Activated T-helper 2 cell treated with anti-CD3 and anti-CD28 coated beads, Interferon-gamma antibody, Interleukin-2, Interleukin-4, amounts not matched to agents 10 μg/mL and 5 μg/mL and 100 μg/mL, durations not matched to agents 14 hours and 24 hours and 36 hours (primary cell): ENCODE measurements around the gene CDC40. TPM values are rescaled to one million over a fixed set of nuclear protein-coding genes. Genes with fewer than 3 reads are reported as not detected.
A peak's percentile ranks its signal among the peaks of the same experiment; 100 is the strongest.

Experiments used
- DNase-seq: peaks from one replicate; pipeline ENCODE4 v3.0.0; 2021; ENCODE audit warnings: low spot score
- H3K27ac Mint-ChIP-seq: one replicate; pipeline ENCODE4 v1.8.0; 2021; ENCODE audit warnings: mixed read lengths
- H3K27me3 Mint-ChIP-seq: one replicate; pipeline ENCODE4 v1.8.0; 2021; ENCODE audit warnings: low read depth, mixed read lengths
- H3K36me3 Mint-ChIP-seq: one replicate; pipeline ENCODE4 v1.8.0; 2021; ENCODE audit warnings: low read depth, mixed read lengths
- H3K4me1 Mint-ChIP-seq: one replicate; pipeline ENCODE4 v1.8.0; 2021; ENCODE audit warnings: low read depth, mixed read lengths
- H3K4me3 Mint-ChIP-seq: one replicate; pipeline ENCODE4 v1.8.0; 2021; ENCODE audit warnings: low read depth, mild to moderate bottlenecking, moderate library complexity, mixed read lengths
- H3K9me3 Mint-ChIP-seq: one replicate; pipeline ENCODE4 v1.8.0; 2021; ENCODE audit warnings: mixed read lengths
- intact Hi-C: fragments of 100-400 bp; cut with micrococcal nuclease; formaldehyde crosslinking; loops from one replicate; pipeline ENCODE4 v1.15.1; 2023
- total RNA-seq: library from RNA; stranded (reverse); gene quantifications from 2 replicates; pipeline ENCODE4 v1.2.3, GENCODE V29; 2022

Gene CDC40
- total RNA-seq: 25.4 and 34.3 TPM in 2 replicates

GRCh38 chr6:110180228-110181008 lies at the start of gene CDC40:
CDC40 (plus strand) TSS chr6:110180427; CDS start chr6:110180445, 18 bp downstream.
- no peaks in the 10 kb centered on the region for H3K36me3 Mint-ChIP-seq
- peaks cover 12% of the 10 kb centered on the region for H3K27me3 Mint-ChIP-seq
- DNase-seq: peak; percentile 58
- H3K27ac Mint-ChIP-seq: no peak within 1 kb of the TSS
- H3K9me3 Mint-ChIP-seq: no peaks in the 10 kb centered on the region
- intact Hi-C loops: loop anchor here (1.0 to 10.0 kb wide), 5 partner anchors 54 to 796 kb away; partner anchors contain the start of genes AK9, CD164, CDK19 and FIG4
- no peak within 1 kb of the TSS for H3K4me3 Mint-ChIP-seq
- peaks cover 12% of the 10 kb centered on the region for H3K4me1 Mint-ChIP-seq

GRCh38 chr6:110137924-110138887 lies 42.0 kb upstream of the CDC40 start:
- Mint-ChIP-seq H3K27ac (no peak overlapping the region), H3K9me3 (no peaks in the 10 kb centered on the region), H3K36me3 (no peaks in the 10 kb centered on the region), H3K27me3 (no peaks in the 10 kb centered on the region), H3K4me1 (no peaks in the 10 kb centered on the region), H3K4me3 (no peak overlapping the region)
- intact Hi-C loops: no loop called here
- no peak for DNase-seq

- H3K27me3 Mint-ChIP-seq: no peaks in the 10 kb centered on the region
- H3K4me3 Mint-ChIP-seq: no peak overlapping the region
- no peaks in the 10 kb centered on the region for H3K36me3 Mint-ChIP-seq
- intact Hi-C loops: no loop called here
- H3K4me1 Mint-ChIP-seq: no peaks in the 10 kb centered on the region
- no peaks in the 10 kb centered on the region for H3K9me3 Mint-ChIP-seq
- no peak overlapping the region for H3K27ac Mint-ChIP-seq
- DNase-seq: no peak
Measured at GRCh38 chr6:110139052-110139451, 41.2 kb upstream of the CDC40 start.

- Mint-ChIP-seq H3K4me3 (no peak overlapping the region), H3K4me1 (no peaks in the 10 kb centered on the region), H3K9me3 (no peaks in the 10 kb centered on the region), H3K36me3 (no peaks in the 10 kb centered on the region), H3K27ac (no peak overlapping the region), H3K27me3 (no peaks in the 10 kb centered on the region)
- intact Hi-C loops: no loop called here
- no peak for DNase-seq
Measured at GRCh38 chr6:110140650-110141049, 39.6 kb upstream of the CDC40 start.

GRCh38 chr6:110147870-110148269 lies 32.4 kb upstream of the CDC40 start:
- H3K9me3 Mint-ChIP-seq: no peaks in the 10 kb centered on the region
- H3K4me1 Mint-ChIP-seq: no peaks in the 10 kb centered on the region
- H3K4me3 Mint-ChIP-seq: no peak overlapping the region
- DNase-seq: no peak
- intact Hi-C loops: no loop called here
- H3K27ac Mint-ChIP-seq: no peak overlapping the region
- H3K36me3 Mint-ChIP-seq: no peaks in the 10 kb centered on the region
- peaks cover 6% of the 10 kb centered on the region for H3K27me3 Mint-ChIP-seq

- Mint-ChIP-seq H3K27me3 (peaks cover 14% of the 10 kb centered on the region), H3K4me1 (no peaks in the 10 kb centered on the region), H3K4me3 (no peak overlapping the region), H3K9me3 (no peaks in the 10 kb centered on the region), H3K36me3 (no peaks in the 10 kb centered on the region), H3K27ac (no peak overlapping the region)
- DNase-seq: no peak
- intact Hi-C loops: no loop called here
Measured at GRCh38 chr6:110158479-110158878, 21.7 kb upstream of the CDC40 start.

GRCh38 chr6:110170081-110170480 lies 10.1 kb upstream of the CDC40 start:
- no peak overlapping the region for H3K4me3 Mint-ChIP-seq
- no peaks in the 10 kb centered on the region for H3K36me3 Mint-ChIP-seq
- intact Hi-C loops: no loop called here
- H3K27ac Mint-ChIP-seq: no peak overlapping the region
- DNase-seq: no peak
- peaks cover 24% of the 10 kb centered on the region for H3K27me3 Mint-ChIP-seq
- no peaks in the 10 kb centered on the region for H3K4me1 Mint-ChIP-seq
- H3K9me3 Mint-ChIP-seq: no peaks in the 10 kb centered on the region

- peaks cover 5% of the 10 kb centered on the region for H3K4me1 Mint-ChIP-seq
- intact Hi-C loops: no loop called here
- no peak overlapping the region for H3K27ac Mint-ChIP-seq
- no peaks in the 10 kb centered on the region for H3K9me3 Mint-ChIP-seq
- H3K36me3 Mint-ChIP-seq: no peaks in the 10 kb centered on the region
- peaks cover 32% of the 10 kb centered on the region for H3K27me3 Mint-ChIP-seq
- H3K4me3 Mint-ChIP-seq: no peak overlapping the region
- no peak for DNase-seq
Measured at GRCh38 chr6:110173506-110174132, 6.6 kb upstream of the CDC40 start.

- Mint-ChIP-seq H3K27ac (peak overlapping the region; percentile 3), H3K36me3 (no peaks in the 10 kb centered on the region), H3K4me3 (peak overlapping the region; percentile 78), H3K27me3 (peaks cover 24% of the 10 kb centered on the region), H3K4me1 (peaks cover 5% of the 10 kb centered on the region), H3K9me3 (no peaks in the 10 kb centered on the region)
- intact Hi-C loops: loop anchor here (1.0 kb wide), 1 partner anchor 211 kb away; no protein-coding TSS in a partner anchor
- DNase-seq: peak; percentile 39
Measured at GRCh38 chr6:110178626-110179405, 1.4 kb upstream of the CDC40 start.

GRCh38 chr6:110179406-110180227 lies 610 bp upstream of the CDC40 start, which contains the start of gene WASF1:
WASF1 (minus strand) TSS chr6:110179670; CDS start chr6:110127601, 52,069 bp downstream.
- Mint-ChIP-seq H3K27me3 (peaks cover 19% of the 10 kb centered on the region), H3K36me3 (no peaks in the 10 kb centered on the region), H3K4me1 (peaks cover 8% of the 10 kb centered on the region), H3K4me3 (peak within 1 kb of the TSS; percentile 78), H3K27ac (peak within 1 kb of the TSS; percentile 3), H3K9me3 (no peaks in the 10 kb centered on the region)
- peak; percentile 85 for DNase-seq
- intact Hi-C loops: loop anchor here (1.0 to 10.0 kb wide), 5 partner anchors 55 to 795 kb away; partner anchors contain the start of genes AK9, CD164, CDK19 and FIG4
